ENCODE data around the gene OR52N1. TPM values are rescaled to one million over a fixed set of nuclear protein-coding genes. Genes with fewer than 3 reads are reported as not detected.

Gene OR52N1
- total RNA-seq, 6 experiments from 2014 or later: not detected

GRCh38 chr11:5808500-5809121, 17.5 kb upstream of the OR52N1 start, which contains the start of gene OR52N2:
Gene OR52N2 (plus strand): TSS chr11:5808924. CDS start chr11:5820336, 11,412 bp downstream.
- TF ChIP-seq CTCF (IDR thresholded peaks at IDR 0.05): peak; percentile 76 to 86 (median 81)
- no peak for TF ChIP-seq POLR2A (IDR thresholded peaks at IDR 0.05)
- Histone ChIP-seq H3K27me3 (peaks cover 0 to 5% of the 10 kb centered on the region in 2 donors), H3K36me3 (no peaks in the 10 kb centered on the region), H3K27ac (no peak within 1 kb of the TSS), H3K9me3 (no peaks in the 10 kb centered on the region), H3K4me3 (peak within 1 kb of the TSS; percentile 25 to 45 (median 29)), H3K4me1 (peaks cover 0 to 4% (median 0%) of the 10 kb centered on the region in 4 donors)
- ATAC-seq: peak; percentile 98 to 100 (median 99)
- intact Hi-C loops (cut with DNase I): no loop called here
- WGBS (ENCODE audit: insufficient coverage, low coverage, low lambda C conversion rate, missing lambda C conversion rate): 3% methylated on average over 20 of the region's 24 CpGs
- peak in 2 of 3 donors; percentile 58 to 78 for DNase-seq

- TF ChIP-seq CTCF (IDR thresholded peaks at IDR 0.05): no peak
- no peak for TF ChIP-seq POLR2A (IDR thresholded peaks at IDR 0.05)
- no peak for DNase-seq
- intact Hi-C loops (cut with DNase I): no loop called here
- H3K4me3 ChIP-seq: no peak overlapping the region
- no peaks in the 10 kb centered on the region for H3K36me3 ChIP-seq
- peaks cover 0 to 5% of the 10 kb centered on the region in 2 donors for H3K27me3 ChIP-seq
- 85% methylated on average over 9 of the region's 10 CpGs for WGBS (ENCODE audit: insufficient coverage, low coverage, low lambda C conversion rate, missing lambda C conversion rate)
- H3K9me3 ChIP-seq: no peaks in the 10 kb centered on the region
- no peak for ATAC-seq
- no peak overlapping the region for H3K27ac ChIP-seq
- H3K4me1 ChIP-seq: peaks cover 0 to 4% (median 0%) of the 10 kb centered on the region in 4 donors
Measured at GRCh38 chr11:5807580-5807979, 16.5 kb upstream of the OR52N1 start.

- H3K4me1 ChIP-seq: peaks cover 0 to 4% (median 0%) of the 10 kb centered on the region in 4 donors
- H3K27ac ChIP-seq: no peak overlapping the region
- intact Hi-C loops (cut with DNase I): no loop called here
- no peak overlapping the region for H3K4me3 ChIP-seq
- H3K27me3 ChIP-seq: no peaks in the 10 kb centered on the region
- DNase-seq (no peak), ATAC-seq (no peak)
- no peak for TF ChIP-seq POLR2A (IDR thresholded peaks at IDR 0.05)
- TF ChIP-seq CTCF (IDR thresholded peaks at IDR 0.05): no peak
- WGBS (ENCODE audit: insufficient coverage, low coverage, low lambda C conversion rate, missing lambda C conversion rate): 73% methylated on average over 5 of the region's 5 CpGs
- H3K36me3 ChIP-seq: no peaks in the 10 kb centered on the region
- H3K9me3 ChIP-seq: no peaks in the 10 kb centered on the region
Measured at GRCh38 chr11:5803982-5804381, 12.9 kb upstream of the OR52N1 start.

GRCh38 chr11:5796541-5796940, 5.5 kb upstream of the OR52N1 start:
- no peak for TF ChIP-seq CTCF (IDR thresholded peaks at IDR 0.05)
- no peak for TF ChIP-seq POLR2A (IDR thresholded peaks at IDR 0.05)
- Histone ChIP-seq H3K27ac (no peak overlapping the region), H3K27me3 (no peaks in the 10 kb centered on the region), H3K4me3 (no peak overlapping the region), H3K9me3 (no peaks in the 10 kb centered on the region), H3K36me3 (no peaks in the 10 kb centered on the region), H3K4me1 (no peaks in the 10 kb centered on the region)
- ATAC-seq (no peak), DNase-seq (no peak)
- intact Hi-C loops (cut with DNase I): no loop called here
- 74% methylated on average over 6 of the region's 6 CpGs for WGBS (ENCODE audit: insufficient coverage, low coverage, low lambda C conversion rate, missing lambda C conversion rate)

Measured in right lobe of liver (tissue), 6 donors.